Peyer's patch (tissue), 4 donors: ENCODE data around the gene TFEC.

Experiments used
- POLR2A ChIP-seq, 2 donors: fragments of 450-650 bp; IDR thresholded peaks; one replicate each; pipeline ENCODE4 v1.5.1; 2017; ENCODE audit warnings: antibody characterized with exemption in 2 of 2, mild to moderate bottlenecking in 2 of 2, moderate library complexity in 2 of 2
- TF ChIP-seq, protein P1 (sequence below), 6 experiments: fragments of 450-650 bp in 4 of 6; fragments of 200-600 bp in 2 of 6; sonication (generic) in 1 of 6; IDR thresholded peaks; one replicate each; pipeline ENCODE4 v1.5.1; 2017 to 2019; ENCODE audit warnings: antibody characterized with exemption in 6 of 6, mild to moderate bottlenecking in 3 of 6, moderate library complexity in 1 of 6

DNA sequence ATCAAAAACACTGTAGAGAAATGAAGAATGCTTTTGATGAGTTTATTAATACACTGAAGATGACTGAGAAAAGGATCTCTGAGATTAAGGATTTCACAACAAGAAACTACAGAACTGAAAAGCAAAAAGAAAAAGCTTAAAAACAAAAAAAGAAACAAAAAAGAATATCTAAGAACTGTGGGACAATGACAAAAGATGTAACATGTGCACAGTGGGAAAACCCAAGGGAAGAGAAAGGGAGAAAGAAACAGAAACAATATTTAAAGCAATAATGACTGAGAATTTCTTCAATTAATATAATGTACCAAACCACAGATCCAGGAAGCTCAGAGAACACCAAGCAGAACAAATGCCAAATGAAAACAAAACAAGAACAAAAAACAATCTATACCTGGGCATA is 42.2 kb downstream of the TFEC start:
- no peak for TF ChIP-seq POLR2A (IDR thresholded peaks at IDR 0.05)
- TF ChIP-seq, protein P1, sequence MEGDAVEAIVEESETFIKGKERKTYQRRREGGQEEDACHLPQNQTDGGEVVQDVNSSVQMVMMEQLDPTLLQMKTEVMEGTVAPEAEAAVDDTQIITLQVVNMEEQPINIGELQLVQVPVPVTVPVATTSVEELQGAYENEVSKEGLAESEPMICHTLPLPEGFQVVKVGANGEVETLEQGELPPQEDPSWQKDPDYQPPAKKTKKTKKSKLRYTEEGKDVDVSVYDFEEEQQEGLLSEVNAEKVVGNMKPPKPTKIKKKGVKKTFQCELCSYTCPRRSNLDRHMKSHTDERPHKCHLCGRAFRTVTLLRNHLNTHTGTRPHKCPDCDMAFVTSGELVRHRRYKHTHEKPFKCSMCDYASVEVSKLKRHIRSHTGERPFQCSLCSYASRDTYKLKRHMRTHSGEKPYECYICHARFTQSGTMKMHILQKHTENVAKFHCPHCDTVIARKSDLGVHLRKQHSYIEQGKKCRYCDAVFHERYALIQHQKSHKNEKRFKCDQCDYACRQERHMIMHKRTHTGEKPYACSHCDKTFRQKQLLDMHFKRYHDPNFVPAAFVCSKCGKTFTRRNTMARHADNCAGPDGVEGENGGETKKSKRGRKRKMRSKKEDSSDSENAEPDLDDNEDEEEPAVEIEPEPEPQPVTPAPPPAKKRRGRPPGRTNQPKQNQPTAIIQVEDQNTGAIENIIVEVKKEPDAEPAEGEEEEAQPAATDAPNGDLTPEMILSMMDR (IDR thresholded peaks at IDR 0.05): no peak
